ENCODE results near the gene SORCS2.

Gene SORCS2

DNA sequence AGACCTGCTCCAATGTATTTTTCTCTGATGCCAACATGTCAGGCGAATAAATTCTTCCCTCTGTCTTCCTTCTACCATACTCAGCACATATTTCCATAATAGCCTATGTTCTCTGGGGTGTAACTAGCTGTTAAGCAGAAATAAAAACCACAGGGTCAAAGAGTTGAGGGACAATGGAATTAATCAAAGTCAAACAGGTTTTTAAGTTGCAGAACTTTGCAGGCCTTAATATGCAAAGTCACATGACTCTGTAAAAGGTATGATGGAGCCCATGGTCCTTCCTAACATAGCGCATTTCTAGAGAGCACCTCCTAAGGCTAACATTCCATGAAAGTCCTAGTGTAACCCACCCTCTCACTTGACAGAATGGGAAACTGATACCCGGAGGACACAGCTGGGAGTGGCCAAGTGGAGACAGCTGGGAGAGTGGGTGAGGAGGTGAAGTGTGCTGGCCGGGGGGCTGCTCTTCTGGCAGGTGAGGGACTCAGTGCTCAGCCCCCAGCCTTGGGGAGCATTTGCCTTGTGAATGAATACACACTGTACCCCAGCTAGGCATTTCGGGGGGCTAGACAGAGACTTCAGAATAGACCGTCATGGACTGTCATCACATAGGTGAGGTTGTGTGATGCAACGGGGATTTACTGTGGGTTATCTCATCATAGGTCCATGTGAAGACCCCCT is 8.4 kb upstream of the SORCS2 start:
- TF ChIP-seq, protein P1, sequence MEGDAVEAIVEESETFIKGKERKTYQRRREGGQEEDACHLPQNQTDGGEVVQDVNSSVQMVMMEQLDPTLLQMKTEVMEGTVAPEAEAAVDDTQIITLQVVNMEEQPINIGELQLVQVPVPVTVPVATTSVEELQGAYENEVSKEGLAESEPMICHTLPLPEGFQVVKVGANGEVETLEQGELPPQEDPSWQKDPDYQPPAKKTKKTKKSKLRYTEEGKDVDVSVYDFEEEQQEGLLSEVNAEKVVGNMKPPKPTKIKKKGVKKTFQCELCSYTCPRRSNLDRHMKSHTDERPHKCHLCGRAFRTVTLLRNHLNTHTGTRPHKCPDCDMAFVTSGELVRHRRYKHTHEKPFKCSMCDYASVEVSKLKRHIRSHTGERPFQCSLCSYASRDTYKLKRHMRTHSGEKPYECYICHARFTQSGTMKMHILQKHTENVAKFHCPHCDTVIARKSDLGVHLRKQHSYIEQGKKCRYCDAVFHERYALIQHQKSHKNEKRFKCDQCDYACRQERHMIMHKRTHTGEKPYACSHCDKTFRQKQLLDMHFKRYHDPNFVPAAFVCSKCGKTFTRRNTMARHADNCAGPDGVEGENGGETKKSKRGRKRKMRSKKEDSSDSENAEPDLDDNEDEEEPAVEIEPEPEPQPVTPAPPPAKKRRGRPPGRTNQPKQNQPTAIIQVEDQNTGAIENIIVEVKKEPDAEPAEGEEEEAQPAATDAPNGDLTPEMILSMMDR (IDR thresholded peaks at IDR 0.05; ENCODE audit: control insufficient read depth, insufficient read depth, low read depth, low read length, missing control alignments), result no peak
- H3K4me3 ChIP-seq (ENCODE audit: control insufficient read depth, low read depth, low read length), result no peak overlapping the region
- no peak for DNase-seq (ENCODE audit: low read depth)

DNA sequence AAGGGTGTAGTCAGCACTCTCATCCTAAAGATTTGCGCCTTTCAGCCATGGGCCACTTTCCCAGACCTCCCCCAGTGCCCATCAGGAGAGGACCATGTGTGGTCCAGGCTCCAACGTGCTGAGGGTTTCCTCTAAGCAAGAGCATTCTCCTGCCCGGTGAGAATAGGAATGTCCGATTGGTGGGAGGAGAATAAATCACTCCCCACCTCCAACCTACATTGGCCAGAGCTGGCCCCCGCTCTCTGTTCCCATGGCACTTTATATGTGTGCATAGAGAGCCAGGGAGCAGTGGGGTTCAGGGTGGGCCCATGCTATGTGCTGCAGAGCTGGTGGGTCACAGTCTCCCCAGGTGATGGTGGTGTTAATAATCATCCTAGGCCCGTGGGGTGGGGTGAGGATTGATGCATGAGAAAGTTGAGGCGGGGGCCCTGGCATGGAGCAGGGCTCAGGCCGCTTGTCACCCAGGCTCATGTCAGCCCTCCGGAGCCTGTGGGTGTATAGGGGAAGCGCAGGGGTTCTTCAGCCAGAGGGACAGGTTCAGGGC is 6.8 kb upstream of the SORCS2 start:
- H3K4me3 ChIP-seq (ENCODE audit: control insufficient read depth, low read depth, low read length), result no peak overlapping the region
- no peak for DNase-seq (ENCODE audit: low read depth)
- TF ChIP-seq, protein P1 (IDR thresholded peaks at IDR 0.05; ENCODE audit: control insufficient read depth, insufficient read depth, low read depth, low read length, missing control alignments), result no peak

GRCh38 chr4:7186031-7186430 is 6.3 kb upstream of the SORCS2 start:
- DNase-seq (ENCODE audit: low read depth), result no peak
- H3K4me3 ChIP-seq (ENCODE audit: control insufficient read depth, low read depth, low read length), result no peak overlapping the region
- TF ChIP-seq, protein P1 (IDR thresholded peaks at IDR 0.05; ENCODE audit: control insufficient read depth, insufficient read depth, low read depth, low read length, missing control alignments), result peak; percentile 33

- DNase-seq (ENCODE audit: low read depth), result no peak
- TF ChIP-seq, protein P1 (IDR thresholded peaks at IDR 0.05; ENCODE audit: control insufficient read depth, insufficient read depth, low read depth, low read length, missing control alignments), result no peak
- no peak overlapping the region for H3K4me3 ChIP-seq (ENCODE audit: control insufficient read depth, low read depth, low read length)
Measured at GRCh38 chr4:7186516-7187167, 5.7 kb upstream of the SORCS2 start.

- DNase-seq (ENCODE audit: low read depth), result no peak
- TF ChIP-seq, protein P1 (IDR thresholded peaks at IDR 0.05; ENCODE audit: control insufficient read depth, insufficient read depth, low read depth, low read length, missing control alignments), result no peak
- H3K4me3 ChIP-seq (ENCODE audit: control insufficient read depth, low read depth, low read length), result no peak overlapping the region
Measured at GRCh38 chr4:7187168-7187535, 5.2 kb upstream of the SORCS2 start.

GRCh38 chr4:7187691-7188090 is 4.6 kb upstream of the SORCS2 start:
- DNase-seq (ENCODE audit: low read depth), result no peak
- TF ChIP-seq, protein P1 (IDR thresholded peaks at IDR 0.05; ENCODE audit: control insufficient read depth, insufficient read depth, low read depth, low read length, missing control alignments), result no peak
- no peak overlapping the region for H3K4me3 ChIP-seq (ENCODE audit: control insufficient read depth, low read depth, low read length)
